OCI-LY3 (cell line): ENCODE results near the gene DNASE1L3.

Experiments
- EZH2phosphoT487 ChIP-seq: fragments of 200-600 bp; shearing (Covaris generic); IDR thresholded peaks from 2 replicates; pipeline ENCODE4 v1.6.1; 2018; ENCODE audit warnings: antibody characterized with exemption, mixed run types, low read depth
- TF ChIP-seq, protein P1 (sequence below): fragments of 200-600, 300-600 bp; sonication (generic); IDR thresholded peaks from 2 replicates; pipeline ENCODE4 v1.5.1; 2014; ENCODE audit warnings: antibody characterized with exemption, low read length, low read depth

DNA sequence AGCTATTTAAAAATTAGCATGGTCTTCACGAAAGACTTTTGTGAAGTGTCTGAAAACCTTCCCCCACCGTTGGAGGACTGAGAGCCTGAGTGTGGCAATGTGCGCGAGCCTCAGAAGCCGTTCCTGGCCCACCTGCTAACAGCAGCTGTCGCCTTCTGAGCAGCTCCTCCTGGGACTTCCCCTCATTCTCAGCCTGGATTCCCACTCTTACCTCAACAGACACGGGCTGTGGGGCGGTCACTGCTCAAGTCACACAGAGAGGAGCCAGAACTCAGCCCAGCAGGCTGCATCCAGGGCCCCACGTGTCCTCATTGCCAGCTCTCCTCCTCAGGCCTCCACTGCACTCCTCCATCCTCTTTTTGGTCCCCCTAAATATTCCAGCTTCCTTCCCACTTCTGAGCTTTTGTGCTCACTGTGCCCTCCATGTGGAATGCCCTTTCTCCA lies 7.8 kb downstream of the DNASE1L3 start:
- TF ChIP-seq, protein P1, sequence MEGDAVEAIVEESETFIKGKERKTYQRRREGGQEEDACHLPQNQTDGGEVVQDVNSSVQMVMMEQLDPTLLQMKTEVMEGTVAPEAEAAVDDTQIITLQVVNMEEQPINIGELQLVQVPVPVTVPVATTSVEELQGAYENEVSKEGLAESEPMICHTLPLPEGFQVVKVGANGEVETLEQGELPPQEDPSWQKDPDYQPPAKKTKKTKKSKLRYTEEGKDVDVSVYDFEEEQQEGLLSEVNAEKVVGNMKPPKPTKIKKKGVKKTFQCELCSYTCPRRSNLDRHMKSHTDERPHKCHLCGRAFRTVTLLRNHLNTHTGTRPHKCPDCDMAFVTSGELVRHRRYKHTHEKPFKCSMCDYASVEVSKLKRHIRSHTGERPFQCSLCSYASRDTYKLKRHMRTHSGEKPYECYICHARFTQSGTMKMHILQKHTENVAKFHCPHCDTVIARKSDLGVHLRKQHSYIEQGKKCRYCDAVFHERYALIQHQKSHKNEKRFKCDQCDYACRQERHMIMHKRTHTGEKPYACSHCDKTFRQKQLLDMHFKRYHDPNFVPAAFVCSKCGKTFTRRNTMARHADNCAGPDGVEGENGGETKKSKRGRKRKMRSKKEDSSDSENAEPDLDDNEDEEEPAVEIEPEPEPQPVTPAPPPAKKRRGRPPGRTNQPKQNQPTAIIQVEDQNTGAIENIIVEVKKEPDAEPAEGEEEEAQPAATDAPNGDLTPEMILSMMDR = no peak
- no peak for TF ChIP-seq EZH2phosphoT487
